ENCODE data around the gene ATP1A1. TPM values are rescaled to one million over a fixed set of nuclear protein-coding genes. Genes with fewer than 3 reads are reported as not detected.

ATP1A1 gene
- total RNA-seq, 1 donor from 2014 or later = 518 TPM

DNA sequence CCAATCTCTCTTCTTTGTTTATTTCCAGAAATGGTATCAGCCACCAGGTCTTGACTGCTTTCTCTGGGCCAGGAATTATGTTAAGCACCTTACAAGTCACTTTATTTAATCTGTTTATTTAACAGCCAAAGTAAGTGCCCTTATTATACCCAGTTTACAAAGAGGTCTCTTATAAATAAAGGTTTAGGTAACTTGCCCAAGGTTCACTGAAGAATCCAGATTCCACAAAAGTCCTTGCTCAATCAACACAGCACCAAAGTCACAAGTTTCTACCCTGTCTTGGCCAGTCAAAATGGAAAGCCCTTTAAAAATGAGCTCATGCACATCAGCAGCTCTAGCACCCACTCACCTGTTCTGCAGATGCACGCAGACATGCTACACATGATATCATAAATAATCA lies 28.0 kb upstream of the ATP1A1 start:
- Histone ChIP-seq H3K27ac (no peak overlapping the region), H3K4me1 (no peaks in the 10 kb centered on the region), H3K27me3 (ENCODE audit: low read depth) (no peaks in the 10 kb centered on the region), H3K9me3 (no peaks in the 10 kb centered on the region), H3K36me3 (no peaks in the 10 kb centered on the region), H3K4me3 (no peak overlapping the region)
- intact Hi-C loops (cut with DNase I) = no loop called here
- TF ChIP-seq, protein P1, sequence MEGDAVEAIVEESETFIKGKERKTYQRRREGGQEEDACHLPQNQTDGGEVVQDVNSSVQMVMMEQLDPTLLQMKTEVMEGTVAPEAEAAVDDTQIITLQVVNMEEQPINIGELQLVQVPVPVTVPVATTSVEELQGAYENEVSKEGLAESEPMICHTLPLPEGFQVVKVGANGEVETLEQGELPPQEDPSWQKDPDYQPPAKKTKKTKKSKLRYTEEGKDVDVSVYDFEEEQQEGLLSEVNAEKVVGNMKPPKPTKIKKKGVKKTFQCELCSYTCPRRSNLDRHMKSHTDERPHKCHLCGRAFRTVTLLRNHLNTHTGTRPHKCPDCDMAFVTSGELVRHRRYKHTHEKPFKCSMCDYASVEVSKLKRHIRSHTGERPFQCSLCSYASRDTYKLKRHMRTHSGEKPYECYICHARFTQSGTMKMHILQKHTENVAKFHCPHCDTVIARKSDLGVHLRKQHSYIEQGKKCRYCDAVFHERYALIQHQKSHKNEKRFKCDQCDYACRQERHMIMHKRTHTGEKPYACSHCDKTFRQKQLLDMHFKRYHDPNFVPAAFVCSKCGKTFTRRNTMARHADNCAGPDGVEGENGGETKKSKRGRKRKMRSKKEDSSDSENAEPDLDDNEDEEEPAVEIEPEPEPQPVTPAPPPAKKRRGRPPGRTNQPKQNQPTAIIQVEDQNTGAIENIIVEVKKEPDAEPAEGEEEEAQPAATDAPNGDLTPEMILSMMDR (IDR thresholded peaks at IDR 0.05) = no peak
- ATAC-seq = peak; percentile 33 to 51
- no peak for DNase-seq

DNA sequence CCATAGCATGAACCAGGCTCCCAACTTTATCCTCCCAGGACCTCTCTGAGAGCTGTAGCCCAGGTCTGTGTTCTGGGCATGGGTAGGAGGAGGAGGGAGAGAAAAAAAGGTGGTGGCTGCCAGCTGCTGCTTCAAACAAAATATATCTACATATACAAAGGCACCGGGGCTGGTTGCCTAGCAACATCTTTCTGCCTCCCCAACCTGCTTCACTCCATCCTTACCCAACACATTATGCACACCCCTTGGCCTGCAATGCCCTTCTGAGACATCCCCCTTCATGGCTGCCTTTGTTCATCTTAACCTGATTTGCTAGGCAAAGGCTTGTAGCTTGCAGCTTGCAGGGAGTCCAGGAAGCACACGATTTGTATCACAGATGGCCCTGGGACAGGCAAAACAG lies 27.2 kb upstream of the ATP1A1 start:
- no peak for DNase-seq
- intact Hi-C loops (cut with DNase I) = no loop called here
- H3K27ac ChIP-seq = no peak overlapping the region
- TF ChIP-seq, protein P1 (IDR thresholded peaks at IDR 0.05) = no peak
- H3K4me1 ChIP-seq = no peaks in the 10 kb centered on the region
- no peak overlapping the region for H3K4me3 ChIP-seq
- no peaks in the 10 kb centered on the region for H3K27me3 ChIP-seq (ENCODE audit: low read depth)
- no peaks in the 10 kb centered on the region for H3K36me3 ChIP-seq
- H3K9me3 ChIP-seq = no peaks in the 10 kb centered on the region
- peak in 1 of 2 donors; percentile 18 for ATAC-seq

DNA sequence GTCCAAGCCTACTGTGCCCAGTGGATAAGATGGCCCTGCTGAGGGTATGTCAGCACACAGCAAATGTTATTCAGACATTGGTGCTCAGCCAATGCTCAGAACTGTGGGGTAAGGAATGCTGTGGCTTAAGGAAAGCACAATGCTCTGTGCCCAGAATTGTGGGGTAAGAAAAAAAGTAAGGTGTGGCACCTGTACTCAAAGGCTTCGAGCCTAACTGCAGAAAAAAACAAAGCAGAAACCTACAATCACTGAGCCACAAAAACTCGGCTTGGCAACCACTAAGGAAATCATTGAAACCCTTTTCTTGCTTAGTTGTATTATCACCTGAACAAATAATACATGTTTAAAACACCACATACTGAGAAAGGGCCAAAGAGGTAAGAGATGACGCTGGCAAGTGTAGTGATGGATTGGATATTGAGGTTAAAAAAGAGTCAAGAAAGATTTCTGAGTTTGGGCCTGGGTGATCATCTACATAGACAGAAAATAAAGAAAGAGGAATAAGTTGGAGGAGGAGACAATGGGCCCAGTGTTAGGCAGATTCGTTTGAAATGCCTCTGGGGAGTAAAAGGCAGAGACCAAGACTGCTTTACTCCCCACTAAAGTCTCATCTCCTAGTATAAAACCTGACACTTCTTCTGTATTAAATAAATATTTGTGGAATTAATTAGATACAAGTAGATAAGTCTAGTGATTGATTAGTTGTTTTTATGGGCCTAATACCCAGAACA lies 25.9 kb upstream of the ATP1A1 start:
- DNase-seq (no peak), ATAC-seq (no peak)
- H3K9me3 ChIP-seq = no peaks in the 10 kb centered on the region
- H3K4me1 ChIP-seq = no peaks in the 10 kb centered on the region
- intact Hi-C loops (cut with DNase I) = no loop called here
- H3K27ac ChIP-seq = no peak overlapping the region
- H3K36me3 ChIP-seq = no peaks in the 10 kb centered on the region
- no peaks in the 10 kb centered on the region for H3K27me3 ChIP-seq (ENCODE audit: low read depth)
- H3K4me3 ChIP-seq = no peak overlapping the region
- TF ChIP-seq, protein P1 (IDR thresholded peaks at IDR 0.05) = no peak

DNA sequence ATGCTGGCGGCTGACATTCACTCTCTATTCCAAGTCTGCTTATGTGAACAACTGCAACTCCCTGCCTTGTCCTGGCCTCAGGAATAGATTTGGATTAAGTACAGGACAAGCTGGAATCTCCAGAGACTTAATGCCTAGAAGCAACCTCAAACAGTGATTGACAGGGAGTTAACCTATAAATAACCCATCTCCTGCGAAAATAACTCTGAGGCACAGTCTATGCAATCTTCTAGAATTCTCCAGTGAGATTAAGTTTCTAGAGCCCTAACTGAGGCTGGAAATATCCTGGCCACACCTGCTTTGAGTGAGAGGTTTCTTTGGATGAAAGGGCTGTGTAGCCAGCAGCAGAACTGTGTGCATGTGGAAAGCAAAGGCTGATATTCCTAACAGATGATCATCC lies 25.3 kb upstream of the ATP1A1 start:
- Histone ChIP-seq H3K27me3 (ENCODE audit: low read depth) (no peaks in the 10 kb centered on the region), H3K4me1 (no peaks in the 10 kb centered on the region), H3K9me3 (no peaks in the 10 kb centered on the region), H3K27ac (no peak overlapping the region), H3K4me3 (no peak overlapping the region), H3K36me3 (no peaks in the 10 kb centered on the region)
- ATAC-seq = no peak
- TF ChIP-seq, protein P1 (IDR thresholded peaks at IDR 0.05) = no peak
- no peak for DNase-seq
- intact Hi-C loops (cut with DNase I) = no loop called here

DNA sequence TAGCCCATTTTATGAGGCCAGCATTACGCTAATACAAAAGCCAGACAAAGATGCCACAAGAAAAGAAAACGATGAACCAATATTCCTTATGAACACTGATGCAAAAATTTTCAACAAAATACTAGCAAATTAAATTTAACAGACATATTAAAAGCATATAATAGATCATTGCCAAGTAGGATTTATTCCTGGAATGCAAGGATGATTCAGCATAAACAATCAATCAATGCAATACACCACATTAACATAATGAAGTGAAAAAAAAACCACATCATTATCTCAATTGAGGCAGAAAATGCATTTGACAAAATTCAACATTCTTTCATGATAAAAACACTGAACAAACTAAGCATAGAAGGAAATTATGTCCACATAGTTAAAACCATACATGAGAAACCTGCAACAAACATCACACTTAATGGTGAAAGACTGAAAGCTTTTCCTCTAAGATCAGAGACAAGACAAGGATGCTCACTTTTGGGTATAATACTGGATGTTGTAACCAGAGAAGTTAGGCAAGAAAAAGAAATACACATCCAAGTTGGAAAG lies 22.9 kb upstream of the ATP1A1 start:
- no peak for DNase-seq
- Histone ChIP-seq H3K36me3 (no peaks in the 10 kb centered on the region), H3K4me1 (no peaks in the 10 kb centered on the region), H3K9me3 (no peaks in the 10 kb centered on the region), H3K4me3 (no peak overlapping the region), H3K27me3 (ENCODE audit: low read depth) (no peaks in the 10 kb centered on the region), H3K27ac (no peak overlapping the region)
- TF ChIP-seq, protein P1 (IDR thresholded peaks at IDR 0.05) = no peak
- intact Hi-C loops (cut with DNase I) = no loop called here
- ATAC-seq = no peak

All from lower lobe of right lung (tissue), 2 donors.